Activated CD4-positive, CD25-positive, alpha-beta regulatory T cell treated with anti-CD3 and anti-CD28 coated beads, Interleukin-2, amount 50 U/mL, for 24 hours (primary cell): Measurements from ENCODE around the gene ERBB4.

Experiments
- ATAC-seq, 2 donors: fragments of 150-1000 bp; cut with Tn5 transposase; one replicate each; pipeline ENCODE4 v1.10.0; 2021; ENCODE audit warnings: mild to moderate bottlenecking in 1 of 2, moderate library complexity in 1 of 2

ERBB4 gene

GRCh38 chr2:212427638-212428037 is 111.0 kb downstream of the ERBB4 start:
- no peak for ATAC-seq

GRCh38 chr2:212426637-212427412 is 111.8 kb downstream of the ERBB4 start:
- ATAC-seq, result no peak

- ATAC-seq, result no peak
Measured at GRCh38 chr2:212424082-212424481, 114.5 kb downstream of the ERBB4 start.

GRCh38 chr2:212423089-212423488 is 115.5 kb downstream of the ERBB4 start:
- no peak for ATAC-seq

- ATAC-seq, result no peak
Measured at GRCh38 chr2:212421556-212422334, 116.9 kb downstream of the ERBB4 start.

GRCh38 chr2:212416086-212416485 is 122.5 kb downstream of the ERBB4 start:
- ATAC-seq, result no peak

GRCh38 chr2:212414767-212415211 is 123.8 kb downstream of the ERBB4 start:
- no peak for ATAC-seq

GRCh38 chr2:212409560-212409959 is 129.0 kb downstream of the ERBB4 start:
- peak in 1 of 2 donors; percentile 13 for ATAC-seq

- ATAC-seq, result no peak
Measured at GRCh38 chr2:212408524-212408923, 130.1 kb downstream of the ERBB4 start.

- ATAC-seq, result no peak
Measured at GRCh38 chr2:212406716-212407115, 131.9 kb downstream of the ERBB4 start.

- ATAC-seq, result no peak
Measured at GRCh38 chr2:212402316-212402715, 136.3 kb downstream of the ERBB4 start.

GRCh38 chr2:212398316-212398715 is 140.3 kb downstream of the ERBB4 start:
- ATAC-seq, result no peak

- no peak for ATAC-seq
Measured at GRCh38 chr2:212392544-212392943, 146.1 kb downstream of the ERBB4 start.

- no peak for ATAC-seq
Measured at GRCh38 chr2:212392043-212392442, 146.6 kb downstream of the ERBB4 start.

- no peak for ATAC-seq
Measured at GRCh38 chr2:212387146-212387545, 151.5 kb downstream of the ERBB4 start.

GRCh38 chr2:212385241-212385640 is 153.4 kb downstream of the ERBB4 start:
- no peak for ATAC-seq

GRCh38 chr2:212384027-212384426 is 154.6 kb downstream of the ERBB4 start:
- ATAC-seq, result no peak

- no peak for ATAC-seq
Measured at GRCh38 chr2:212381428-212382102, 157.0 kb downstream of the ERBB4 start.

GRCh38 chr2:212379103-212379502 is 159.5 kb downstream of the ERBB4 start:
- no peak for ATAC-seq

- no peak for ATAC-seq
Measured at GRCh38 chr2:212367431-212367830, 171.2 kb downstream of the ERBB4 start.

GRCh38 chr2:212364112-212364985 is 174.3 kb downstream of the ERBB4 start:
- no peak for ATAC-seq

GRCh38 chr2:212361174-212361756 is 177.3 kb downstream of the ERBB4 start:
- ATAC-seq, result no peak
